ENCODE results near the gene FHOD3. TPM values are rescaled to one million over a fixed set of nuclear protein-coding genes. Genes with fewer than 3 reads are reported as not detected.
"Not testable (repeated sequence)": the region's sequence is repeated elsewhere in the genome, so short reads cannot be mapped to it uniquely, and the experiment has no call there.

FHOD3 gene
- total and polyA plus RNA-seq, 4 donors, result 0.57 to 1.3 (median 1.2) TPM; not detected in 1

DNA sequence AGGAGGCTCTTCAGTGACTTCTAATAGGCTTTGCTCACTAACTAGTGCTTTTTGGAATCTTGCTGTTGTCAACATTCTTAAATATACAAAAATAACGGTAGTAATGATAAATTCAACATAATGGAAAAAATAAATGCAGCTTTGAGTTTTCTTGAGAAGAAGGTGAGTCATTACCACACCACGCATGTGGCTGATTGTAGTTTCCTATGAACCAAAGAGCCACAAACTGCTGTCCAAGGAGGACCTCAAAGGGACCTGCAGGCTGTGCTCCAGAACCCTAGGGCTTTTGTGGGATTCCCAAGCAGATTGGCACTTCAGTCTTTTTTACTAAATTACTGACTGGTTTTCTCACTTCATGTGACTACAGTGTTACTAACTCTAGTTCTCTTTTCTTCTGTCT is 464.6 kb downstream of the FHOD3 start:
- no peak for DNase-seq (ENCODE audit: low spot score)
- TF ChIP-seq, protein P1, sequence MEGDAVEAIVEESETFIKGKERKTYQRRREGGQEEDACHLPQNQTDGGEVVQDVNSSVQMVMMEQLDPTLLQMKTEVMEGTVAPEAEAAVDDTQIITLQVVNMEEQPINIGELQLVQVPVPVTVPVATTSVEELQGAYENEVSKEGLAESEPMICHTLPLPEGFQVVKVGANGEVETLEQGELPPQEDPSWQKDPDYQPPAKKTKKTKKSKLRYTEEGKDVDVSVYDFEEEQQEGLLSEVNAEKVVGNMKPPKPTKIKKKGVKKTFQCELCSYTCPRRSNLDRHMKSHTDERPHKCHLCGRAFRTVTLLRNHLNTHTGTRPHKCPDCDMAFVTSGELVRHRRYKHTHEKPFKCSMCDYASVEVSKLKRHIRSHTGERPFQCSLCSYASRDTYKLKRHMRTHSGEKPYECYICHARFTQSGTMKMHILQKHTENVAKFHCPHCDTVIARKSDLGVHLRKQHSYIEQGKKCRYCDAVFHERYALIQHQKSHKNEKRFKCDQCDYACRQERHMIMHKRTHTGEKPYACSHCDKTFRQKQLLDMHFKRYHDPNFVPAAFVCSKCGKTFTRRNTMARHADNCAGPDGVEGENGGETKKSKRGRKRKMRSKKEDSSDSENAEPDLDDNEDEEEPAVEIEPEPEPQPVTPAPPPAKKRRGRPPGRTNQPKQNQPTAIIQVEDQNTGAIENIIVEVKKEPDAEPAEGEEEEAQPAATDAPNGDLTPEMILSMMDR (IDR thresholded peaks at IDR 0.05; ENCODE audit: low read depth, low read length, missing input control), result no peak
- no peak for TF ChIP-seq RAD21 (IDR thresholded peaks at IDR 0.05)
- TF ChIP-seq JUND (IDR thresholded peaks at IDR 0.05), result no peak
- TF ChIP-seq, protein P2, sequence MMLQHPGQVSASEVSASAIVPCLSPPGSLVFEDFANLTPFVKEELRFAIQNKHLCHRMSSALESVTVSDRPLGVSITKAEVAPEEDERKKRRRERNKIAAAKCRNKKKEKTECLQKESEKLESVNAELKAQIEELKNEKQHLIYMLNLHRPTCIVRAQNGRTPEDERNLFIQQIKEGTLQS (IDR thresholded peaks at IDR 0.05), result no peak
- TF ChIP-seq, protein P3, sequence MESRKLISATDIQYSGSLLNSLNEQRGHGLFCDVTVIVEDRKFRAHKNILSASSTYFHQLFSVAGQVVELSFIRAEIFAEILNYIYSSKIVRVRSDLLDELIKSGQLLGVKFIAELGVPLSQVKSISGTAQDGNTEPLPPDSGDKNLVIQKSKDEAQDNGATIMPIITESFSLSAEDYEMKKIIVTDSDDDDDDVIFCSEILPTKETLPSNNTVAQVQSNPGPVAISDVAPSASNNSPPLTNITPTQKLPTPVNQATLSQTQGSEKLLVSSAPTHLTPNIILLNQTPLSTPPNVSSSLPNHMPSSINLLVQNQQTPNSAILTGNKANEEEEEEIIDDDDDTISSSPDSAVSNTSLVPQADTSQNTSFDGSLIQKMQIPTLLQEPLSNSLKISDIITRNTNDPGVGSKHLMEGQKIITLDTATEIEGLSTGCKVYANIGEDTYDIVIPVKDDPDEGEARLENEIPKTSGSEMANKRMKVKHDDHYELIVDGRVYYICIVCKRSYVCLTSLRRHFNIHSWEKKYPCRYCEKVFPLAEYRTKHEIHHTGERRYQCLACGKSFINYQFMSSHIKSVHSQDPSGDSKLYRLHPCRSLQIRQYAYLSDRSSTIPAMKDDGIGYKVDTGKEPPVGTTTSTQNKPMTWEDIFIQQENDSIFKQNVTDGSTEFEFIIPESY (IDR thresholded peaks at IDR 0.05), result no peak
- Histone ChIP-seq H3K9ac (ENCODE audit: low read depth in 1 of 2, low read length in 2 of 2) (no peak overlapping the region), H3K4me3 (ENCODE audit: low read depth in 1 of 3, low read length in 3 of 3) (no peak overlapping the region), H3K36me3 (ENCODE audit: control insufficient read depth in 4 of 4, insufficient read depth in 3 of 4, low read depth in 1 of 4, low read length in 3 of 4) (no peaks in the 10 kb centered on the region), H3K27me3 (ENCODE audit: control insufficient read depth in 4 of 4, insufficient read depth in 4 of 4, low read length in 3 of 4) (no peaks in the 10 kb centered on the region), H3K9me3 (ENCODE audit: control insufficient read depth in 4 of 4, low read length in 3 of 4) (no peaks in the 10 kb centered on the region), H3K27ac (ENCODE audit: low read depth in 1 of 2, low read length in 2 of 2) (no peak overlapping the region), H3K4me1 (ENCODE audit: control insufficient read depth in 4 of 4, insufficient read depth in 4 of 4, low read length in 3 of 4) (no peaks in the 10 kb centered on the region)
- WGBS, result 92% methylated on average over 2 of the region's 2 CpGs

DNA sequence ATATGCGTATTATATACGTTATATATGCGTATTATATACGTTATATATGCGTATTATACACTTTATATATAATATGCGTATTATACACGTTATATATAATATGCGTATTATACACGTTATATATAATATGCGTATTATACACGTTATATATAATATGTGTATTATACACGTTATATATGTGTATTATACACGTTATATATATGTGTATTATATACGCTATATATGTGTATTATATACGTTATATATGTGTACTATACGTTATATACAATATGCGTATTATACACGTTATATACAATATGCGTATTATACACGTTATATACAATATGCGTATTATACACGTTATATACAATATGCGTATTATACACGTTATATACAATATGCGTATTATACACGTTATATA is 465.5 kb downstream of the FHOD3 start:
- H3K36me3 ChIP-seq (ENCODE audit: control insufficient read depth in 4 of 4, insufficient read depth in 3 of 4, low read depth in 1 of 4, low read length in 3 of 4); H3K4me3 ChIP-seq (ENCODE audit: low read depth in 1 of 3, low read length in 3 of 3); H3K4me1 ChIP-seq (ENCODE audit: control insufficient read depth in 4 of 4, insufficient read depth in 4 of 4, low read length in 3 of 4); DNase-seq (ENCODE audit: low spot score); H3K27ac ChIP-seq (ENCODE audit: low read depth in 1 of 2, low read length in 2 of 2); H3K9me3 ChIP-seq (ENCODE audit: control insufficient read depth in 4 of 4, low read length in 3 of 4); H3K27me3 ChIP-seq (ENCODE audit: control insufficient read depth in 4 of 4, insufficient read depth in 4 of 4, low read length in 3 of 4); H3K9ac ChIP-seq (ENCODE audit: low read depth in 1 of 2, low read length in 2 of 2): not testable (repeated sequence)
- WGBS, result 96% methylated on average over 24 of the region's 26 CpGs

DNA sequence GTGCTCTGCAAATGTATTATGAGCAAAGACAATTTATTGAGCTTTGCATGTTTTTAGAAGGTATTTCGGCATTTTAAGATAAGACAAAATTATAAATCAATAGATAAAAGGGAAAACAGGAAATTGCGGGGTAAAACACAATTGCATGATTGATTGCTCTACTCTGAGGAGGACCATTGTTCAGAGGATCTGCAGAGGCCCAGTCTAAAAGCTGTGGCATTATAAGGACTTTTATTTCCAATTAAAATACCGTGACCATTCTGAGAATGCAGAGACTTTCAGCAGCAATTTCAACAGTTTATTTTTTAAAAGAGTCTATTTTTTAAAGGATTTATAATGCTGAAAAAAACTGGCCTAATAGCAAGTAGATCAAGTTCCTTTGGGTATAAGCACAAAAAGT is 469.3 kb downstream of the FHOD3 start:
- 61% methylated on average over 3 of the region's 3 CpGs for WGBS
- no peaks in the 10 kb centered on the region for H3K4me1 ChIP-seq (ENCODE audit: control insufficient read depth in 4 of 4, insufficient read depth in 4 of 4, low read length in 3 of 4)
- TF ChIP-seq TAF1 (conservative IDR thresholded peaks at IDR 0.05) (no peak), FOXA2 (IDR thresholded peaks at IDR 0.05) (no peak), JUND (IDR thresholded peaks at IDR 0.05) (no peak), SP1 (IDR thresholded peaks at IDR 0.05) (no peak)
- TF ChIP-seq, protein P1 (IDR thresholded peaks at IDR 0.05; ENCODE audit: low read depth, low read length, missing input control), result no peak
- H3K9me3 ChIP-seq (ENCODE audit: control insufficient read depth in 4 of 4, low read length in 3 of 4), result no peaks in the 10 kb centered on the region
- no peaks in the 10 kb centered on the region for H3K27me3 ChIP-seq (ENCODE audit: control insufficient read depth in 4 of 4, insufficient read depth in 4 of 4, low read length in 3 of 4)
- no peak overlapping the region for H3K4me3 ChIP-seq (ENCODE audit: low read depth in 1 of 3, low read length in 3 of 3)
- DNase-seq (ENCODE audit: low spot score), result no peak
- no peak overlapping the region for H3K27ac ChIP-seq (ENCODE audit: low read depth in 1 of 2, low read length in 2 of 2)
- H3K36me3 ChIP-seq (ENCODE audit: control insufficient read depth in 4 of 4, insufficient read depth in 3 of 4, low read depth in 1 of 4, low read length in 3 of 4), result no peaks in the 10 kb centered on the region
- H3K9ac ChIP-seq (ENCODE audit: low read depth in 1 of 2, low read length in 2 of 2), result no peak overlapping the region
